Type B pancreatic cell (in vitro differentiated cells): Measurements from ENCODE around the gene POU1F1. TPM values are rescaled to one million over a fixed set of nuclear protein-coding genes. Genes with fewer than 3 reads are reported as not detected.

Experiments
- DNase-seq: peaks from one replicate; pipeline ENCODE4 v3.0.0; 2021; ENCODE audit warnings: mixed read lengths; ENCODE audit not compliant: unreplicated experiment; ENCODE audit errors: extremely low spot score
- H3K27ac Mint-ChIP-seq: 2 replicates; pipeline ENCODE4 v1.8.0; 2021; ENCODE audit warnings: mild to moderate bottlenecking, mixed read lengths
- H3K27me3 Mint-ChIP-seq: 2 replicates; pipeline ENCODE4 v1.8.0; 2021; ENCODE audit warnings: mixed read lengths
- H3K36me3 Mint-ChIP-seq: 2 replicates; pipeline ENCODE4 v1.8.0; 2021; ENCODE audit warnings: mixed read lengths
- H3K4me1 Mint-ChIP-seq: one replicate; pipeline ENCODE4 v1.8.0; 2021; ENCODE audit warnings: mixed read lengths; ENCODE audit not compliant: unreplicated experiment
- H3K4me3 Mint-ChIP-seq: 2 replicates; pipeline ENCODE4 v1.8.0; 2021; ENCODE audit warnings: mild to moderate bottlenecking, mixed read lengths
- H3K9me3 Mint-ChIP-seq: 2 replicates; pipeline ENCODE4 v1.8.0; 2021; ENCODE audit warnings: mixed read lengths
- CTCF ChIP-seq: fragments of 200-600 bp; sonication (generic); conservative IDR thresholded peaks from 2 replicates; pipeline ENCODE4 v1.5.0; 2021; ENCODE audit warnings: antibody characterized with exemption, mild to moderate bottlenecking
- total RNA-seq: library from RNA; stranded (reverse); gene quantifications from 2 replicates; pipeline ENCODE4 v1.2.1, GENCODE V29; 2021; ENCODE audit warnings: low replicate concordance

POU1F1 gene
- total RNA-seq, 1 donor from 2014 or later, result not detected

- no peak for DNase-seq
- Mint-ChIP-seq H3K9me3 (no peaks in the 10 kb centered on the region), H3K27ac (no peak overlapping the region), H3K36me3 (no peaks in the 10 kb centered on the region), H3K4me1 (no peaks in the 10 kb centered on the region), H3K27me3 (no peaks in the 10 kb centered on the region), H3K4me3 (no peak overlapping the region)
- TF ChIP-seq CTCF, result peak; percentile 89
These were observed 21.8 kb upstream of the POU1F1 start for GRCh38 chr3:87298111-87298718.

DNA sequence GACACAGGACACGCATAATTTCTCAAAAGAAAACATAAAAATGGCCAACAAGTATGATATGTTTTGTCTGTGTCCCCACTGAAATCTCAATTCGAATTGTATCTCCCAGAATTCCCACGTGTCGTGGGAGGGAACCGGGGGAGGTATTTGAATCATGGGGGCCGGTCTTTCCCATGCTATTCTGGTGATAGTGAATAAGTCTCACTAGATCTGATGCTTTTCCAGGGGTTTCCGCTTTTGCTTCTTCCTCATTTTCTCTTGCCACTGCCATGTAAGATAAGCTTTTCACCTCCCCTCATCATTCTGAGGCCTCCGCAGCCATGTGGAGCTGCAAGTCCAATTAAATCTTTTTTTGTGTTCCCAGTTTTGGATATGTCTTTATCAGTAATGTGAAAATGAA, 12.1 kb upstream of the POU1F1 start:
- H3K9me3 Mint-ChIP-seq, result no peaks in the 10 kb centered on the region

GRCh38 chr3:87287011-87287410, 10.6 kb upstream of the POU1F1 start:
- no peak for TF ChIP-seq CTCF
- Mint-ChIP-seq H3K36me3 (no peaks in the 10 kb centered on the region), H3K4me3 (no peak overlapping the region), H3K27me3 (peaks cover 6% of the 10 kb centered on the region), H3K9me3 (no peaks in the 10 kb centered on the region), H3K27ac (no peak overlapping the region), H3K4me1 (no peaks in the 10 kb centered on the region)
- DNase-seq, result no peak

More for the DNA sequence above, 12.1 kb upstream of the POU1F1 start:
- Mint-ChIP-seq H3K27me3 (peaks cover 6% of the 10 kb centered on the region), H3K36me3 (no peaks in the 10 kb centered on the region), H3K4me1 (no peaks in the 10 kb centered on the region), H3K27ac (no peak overlapping the region), H3K4me3 (no peak overlapping the region)
- DNase-seq, result no peak
- TF ChIP-seq CTCF, result no peak

- no peak for TF ChIP-seq CTCF
- Mint-ChIP-seq H3K27me3 (no peaks in the 10 kb centered on the region), H3K9me3 (no peaks in the 10 kb centered on the region), H3K4me1 (peaks cover 16% of the 10 kb centered on the region), H3K27ac (no peak overlapping the region), H3K36me3 (no peaks in the 10 kb centered on the region), H3K4me3 (no peak overlapping the region)
- no peak for DNase-seq
These were observed 3.6 kb downstream of the POU1F1 start for GRCh38 chr3:87272718-87273341.

DNA sequence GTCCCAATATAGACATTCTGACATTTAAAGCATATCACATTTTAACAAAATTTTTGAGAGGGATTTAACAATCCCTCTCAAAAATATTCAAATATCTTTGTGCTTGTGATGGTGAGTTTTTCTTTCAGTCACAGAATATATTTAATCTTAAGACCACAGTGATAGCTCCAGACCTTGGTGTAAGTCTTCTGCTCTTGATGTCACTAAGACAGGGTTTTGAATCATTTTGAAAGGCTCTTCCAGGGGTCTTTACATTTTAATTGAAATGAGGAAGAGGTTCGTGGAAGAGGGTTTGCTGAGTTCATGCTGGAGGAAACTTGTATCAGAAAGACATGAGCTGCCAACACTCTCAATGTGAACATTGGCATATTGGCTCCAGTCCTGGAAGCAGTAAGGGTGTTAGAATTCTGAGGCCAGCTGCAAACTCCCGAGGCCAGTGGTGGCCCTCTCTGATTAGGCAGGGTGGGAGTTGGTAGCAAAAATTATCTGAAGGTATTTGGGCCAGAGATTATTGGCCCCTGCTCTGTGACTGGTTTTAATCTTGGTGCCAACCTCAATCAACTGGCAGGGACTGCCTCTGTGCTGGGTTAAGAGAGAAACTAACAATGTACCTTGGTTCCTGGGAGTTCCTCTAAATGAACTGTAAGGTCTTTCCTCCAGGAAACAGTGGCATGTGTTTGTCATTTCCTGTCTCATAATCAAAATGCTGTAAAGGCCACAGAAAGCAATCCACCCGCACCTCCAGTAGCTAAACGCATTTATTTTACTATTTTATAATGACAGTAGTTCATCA, 5.3 kb downstream of the POU1F1 start:
- TF ChIP-seq CTCF, result no peak
- no peak overlapping the region for H3K27ac Mint-ChIP-seq
- H3K4me3 Mint-ChIP-seq, result no peak overlapping the region
- no peaks in the 10 kb centered on the region for H3K9me3 Mint-ChIP-seq
- no peak for DNase-seq
- no peaks in the 10 kb centered on the region for H3K27me3 Mint-ChIP-seq
- peaks cover 16% of the 10 kb centered on the region for H3K4me1 Mint-ChIP-seq
- H3K36me3 Mint-ChIP-seq, result no peaks in the 10 kb centered on the region
